GM23338 (cell line): ENCODE results near the gene HTRA2. TPM values are rescaled to one million over a fixed set of nuclear protein-coding genes. Genes with fewer than 3 reads are reported as not detected.

Experiments used
- ATAC-seq: fragments of 200-7000 bp; cut with Tn5 transposase; 3 replicates; pipeline ENCODE4 v1.9.1; 2020
- DNase-seq: peaks from one replicate; pipeline ENCODE4 v3.0.0-alpha.2; 2015; ENCODE audit warnings: low spot score
- H2AFZ ChIP-seq: fragments of 200-600 bp; sonication (generic); 2 replicates; pipeline ENCODE4 v1.8.0; 2016; ENCODE audit warnings: antibody characterized with exemption, mild to moderate bottlenecking, moderate library complexity
- H3F3A ChIP-seq: fragments of 200-600 bp; sonication (generic); replicated peaks from 2 replicates; pipeline ENCODE4 v1.8.0; 2017; ENCODE audit warnings: antibody characterized with exemption, mixed run types, low read depth
- H3K27ac ChIP-seq: fragments of 200-600 bp; sonication (generic); 2 replicates; pipeline ENCODE4 v1.6.1; 2016; ENCODE audit warnings: low read depth
- H3K27me3 ChIP-seq: fragments of 200-600 bp; sonication (generic); 2 replicates; pipeline ENCODE4 v1.8.0; 2016; ENCODE audit warnings: mild to moderate bottlenecking, mixed run types, moderate library complexity; ENCODE audit not compliant: insufficient read depth
- H3K36me3 ChIP-seq: fragments of 200-600 bp; sonication (generic); 2 replicates; pipeline ENCODE4 v1.8.0; 2016; ENCODE audit warnings: mild to moderate bottlenecking; ENCODE audit not compliant: insufficient read depth
- H3K4me1 ChIP-seq: fragments of 200-600 bp; sonication (generic); 2 replicates; pipeline ENCODE4 v1.8.0; 2016; ENCODE audit warnings: mild to moderate bottlenecking, moderate library complexity; ENCODE audit not compliant: insufficient read depth
- H3K4me2 ChIP-seq: fragments of 200-600 bp; sonication (generic); 2 replicates; pipeline ENCODE4 v1.7.1; 2017; ENCODE audit warnings: mixed run types
- H3K4me3 ChIP-seq: fragments of 200-600 bp; sonication (generic); 2 replicates; pipeline ENCODE4 v1.6.1; 2016; ENCODE audit warnings: mixed run types
- H3K79me2 ChIP-seq: fragments of 200-600 bp; sonication (generic); replicated peaks from 2 replicates; pipeline ENCODE4 v1.8.0; 2017; ENCODE audit warnings: mild to moderate bottlenecking; ENCODE audit not compliant: insufficient read depth
- H3K9me2 ChIP-seq: fragments of 200-600 bp; sonication (generic); 2 replicates; pipeline ENCODE4 v1.8.0; 2017; ENCODE audit not compliant: insufficient read depth
- H4K20me1 ChIP-seq: fragments of 200-600 bp; sonication (generic); replicated peaks from 2 replicates; pipeline ENCODE4 v1.8.0; 2017; ENCODE audit warnings: mild to moderate bottlenecking; ENCODE audit not compliant: insufficient read depth
- H3K27ac Mint-ChIP-seq: 2 replicates; pipeline ENCODE4 v1.8.0; 2020; ENCODE audit warnings: inconsistent platforms, mild to moderate bottlenecking, moderate library complexity, mixed read lengths
- H3K27me3 Mint-ChIP-seq: 3 replicates; pipeline ENCODE4 v1.8.0; 2022; ENCODE audit warnings: low read depth, mild to moderate bottlenecking, moderate library complexity, mixed read lengths, inconsistent platforms; ENCODE audit not compliant: insufficient read depth, poor library complexity
- H3K36me3 Mint-ChIP-seq: 3 replicates; pipeline ENCODE4 v1.8.0; 2021; ENCODE audit warnings: low read depth, mild to moderate bottlenecking, inconsistent platforms, moderate library complexity, mixed read lengths
- H3K4me1 Mint-ChIP-seq: 3 replicates; pipeline ENCODE4 v1.8.0; 2020; ENCODE audit warnings: mild to moderate bottlenecking, inconsistent platforms, mixed read lengths
- H3K4me3 Mint-ChIP-seq: 3 replicates; pipeline ENCODE4 v1.8.0; 2021; ENCODE audit warnings: moderate library complexity, mild to moderate bottlenecking, inconsistent platforms, mixed read lengths
- H3K9me3 Mint-ChIP-seq: 3 replicates; pipeline ENCODE4 v1.8.0; 2020; ENCODE audit warnings: moderate library complexity, mild to moderate bottlenecking, inconsistent platforms, mixed read lengths
- NANOG ChIP-seq: IDR thresholded peaks from 2 replicates; pipeline ENCODE4 v1.6.1; 2016; ENCODE audit warnings: antibody characterized with exemption, borderline replicate concordance
- POLR2AphosphoS5 ChIP-seq: IDR thresholded peaks from 2 replicates; pipeline ENCODE4 v1.6.1; 2016; ENCODE audit warnings: antibody characterized with exemption, low read depth
- STAT1 ChIP-seq: IDR thresholded peaks from one replicate; pipeline ENCODE4 v1.6.1; 2016; ENCODE audit warnings: antibody characterized with exemption; ENCODE audit not compliant: unreplicated experiment
- ZNF114 ChIP-seq: fragments of 250-450 bp; sonication (Bioruptor Pico); IDR thresholded peaks from 2 replicates; pipeline ENCODE4 v1.5.0; 2020; ENCODE audit warnings: mild to moderate bottlenecking, moderate library complexity
- polyA plus RNA-seq: library from polyadenylated mRNA; unstranded; fragments of >200 nt; fragmentation: Nextera tagmentation; extraction: Ambion mirVana; gene quantifications from 2 replicates; pipeline ENCODE4 v1.2.1, GENCODE V29; 2016
- total RNA-seq: library from RNA; depleted of rRNA; stranded (reverse); fragments of >200 nt; shearing (Covaris generic); gene quantifications from 2 replicates; pipeline ENCODE4 v1.2.3, GENCODE V29; 2014
- TF ChIP-seq, protein P1 (sequence below), 2 experiments: fragments of 200-600 bp in 1 of 2; sonication (generic) in 1 of 2; conservative IDR thresholded peaks; 2 replicates each; pipeline versions ENCODE4 v1.5.1 to v1.6.1; 2016 to 2017; ENCODE audit warnings: antibody characterized with exemption in 2 of 2, low read depth in 2 of 2, mild to moderate bottlenecking in 2 of 2, moderate library complexity in 1 of 2
- TF ChIP-seq, protein P2 (sequence below): fragments of 250-450 bp; sonication (Bioruptor Pico); IDR thresholded peaks from 2 replicates; pipeline ENCODE4 v1.5.0; 2020; ENCODE audit warnings: mild to moderate bottlenecking, moderate library complexity

HTRA2 gene
- total and polyA plus RNA-seq, 2 experiments from 2014 or later, result 17.8 to 19.7 TPM

DNA sequence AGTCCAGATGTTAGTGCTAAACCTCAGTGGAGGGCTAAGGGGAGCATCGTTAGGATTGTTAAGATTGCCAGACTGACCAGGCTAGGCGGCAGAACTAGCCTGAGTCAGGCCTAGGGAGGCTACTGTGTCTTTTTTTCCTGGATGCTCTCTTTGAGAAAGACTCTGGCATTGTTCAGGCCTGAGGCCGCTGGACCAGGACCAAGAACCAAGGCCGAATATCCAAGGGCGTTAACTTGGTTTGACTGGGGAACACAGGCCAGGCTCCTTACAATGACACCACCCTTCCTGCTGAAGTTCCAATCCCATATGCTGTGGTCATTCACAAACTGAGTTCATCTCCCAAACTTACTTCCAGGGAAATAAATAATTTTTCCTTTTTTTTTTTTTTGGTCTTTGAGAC is 10.6 kb downstream of the HTRA2 start:
- H3K4me1 Mint-ChIP-seq, result no peaks in the 10 kb centered on the region; the same call in none of the 3 replicates
- no peaks in the 10 kb centered on the region for H3K36me3 Mint-ChIP-seq
- peaks cover 6% of the 10 kb centered on the region; the same call in 1 of the 2 replicates for H3K27me3 ChIP-seq
- H4K20me1 ChIP-seq, result no peaks in the 10 kb centered on the region; the same call in 1 of the 2 replicates
- no peaks in the 10 kb centered on the region for H3F3A ChIP-seq
- H3K9me3 Mint-ChIP-seq, result no peaks in the 10 kb centered on the region
- H3K4me2 ChIP-seq, result no peak overlapping the region
- peaks cover 10% of the 10 kb centered on the region for H3K27me3 Mint-ChIP-seq
- no peak overlapping the region for H2AFZ ChIP-seq
- no peak for ATAC-seq
- no peak for DNase-seq
- TF ChIP-seq, protein P1, sequence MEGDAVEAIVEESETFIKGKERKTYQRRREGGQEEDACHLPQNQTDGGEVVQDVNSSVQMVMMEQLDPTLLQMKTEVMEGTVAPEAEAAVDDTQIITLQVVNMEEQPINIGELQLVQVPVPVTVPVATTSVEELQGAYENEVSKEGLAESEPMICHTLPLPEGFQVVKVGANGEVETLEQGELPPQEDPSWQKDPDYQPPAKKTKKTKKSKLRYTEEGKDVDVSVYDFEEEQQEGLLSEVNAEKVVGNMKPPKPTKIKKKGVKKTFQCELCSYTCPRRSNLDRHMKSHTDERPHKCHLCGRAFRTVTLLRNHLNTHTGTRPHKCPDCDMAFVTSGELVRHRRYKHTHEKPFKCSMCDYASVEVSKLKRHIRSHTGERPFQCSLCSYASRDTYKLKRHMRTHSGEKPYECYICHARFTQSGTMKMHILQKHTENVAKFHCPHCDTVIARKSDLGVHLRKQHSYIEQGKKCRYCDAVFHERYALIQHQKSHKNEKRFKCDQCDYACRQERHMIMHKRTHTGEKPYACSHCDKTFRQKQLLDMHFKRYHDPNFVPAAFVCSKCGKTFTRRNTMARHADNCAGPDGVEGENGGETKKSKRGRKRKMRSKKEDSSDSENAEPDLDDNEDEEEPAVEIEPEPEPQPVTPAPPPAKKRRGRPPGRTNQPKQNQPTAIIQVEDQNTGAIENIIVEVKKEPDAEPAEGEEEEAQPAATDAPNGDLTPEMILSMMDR (conservative IDR thresholded peaks at IDR 0.05; ENCODE audit: low read depth in 2 of 2), result no peak
- TF ChIP-seq ZNF114 (CRISPR knock-in tag) (no peak), STAT1 (no peak), NANOG (no peak), POLR2AphosphoS5 (no peak)
- TF ChIP-seq, protein P2, sequence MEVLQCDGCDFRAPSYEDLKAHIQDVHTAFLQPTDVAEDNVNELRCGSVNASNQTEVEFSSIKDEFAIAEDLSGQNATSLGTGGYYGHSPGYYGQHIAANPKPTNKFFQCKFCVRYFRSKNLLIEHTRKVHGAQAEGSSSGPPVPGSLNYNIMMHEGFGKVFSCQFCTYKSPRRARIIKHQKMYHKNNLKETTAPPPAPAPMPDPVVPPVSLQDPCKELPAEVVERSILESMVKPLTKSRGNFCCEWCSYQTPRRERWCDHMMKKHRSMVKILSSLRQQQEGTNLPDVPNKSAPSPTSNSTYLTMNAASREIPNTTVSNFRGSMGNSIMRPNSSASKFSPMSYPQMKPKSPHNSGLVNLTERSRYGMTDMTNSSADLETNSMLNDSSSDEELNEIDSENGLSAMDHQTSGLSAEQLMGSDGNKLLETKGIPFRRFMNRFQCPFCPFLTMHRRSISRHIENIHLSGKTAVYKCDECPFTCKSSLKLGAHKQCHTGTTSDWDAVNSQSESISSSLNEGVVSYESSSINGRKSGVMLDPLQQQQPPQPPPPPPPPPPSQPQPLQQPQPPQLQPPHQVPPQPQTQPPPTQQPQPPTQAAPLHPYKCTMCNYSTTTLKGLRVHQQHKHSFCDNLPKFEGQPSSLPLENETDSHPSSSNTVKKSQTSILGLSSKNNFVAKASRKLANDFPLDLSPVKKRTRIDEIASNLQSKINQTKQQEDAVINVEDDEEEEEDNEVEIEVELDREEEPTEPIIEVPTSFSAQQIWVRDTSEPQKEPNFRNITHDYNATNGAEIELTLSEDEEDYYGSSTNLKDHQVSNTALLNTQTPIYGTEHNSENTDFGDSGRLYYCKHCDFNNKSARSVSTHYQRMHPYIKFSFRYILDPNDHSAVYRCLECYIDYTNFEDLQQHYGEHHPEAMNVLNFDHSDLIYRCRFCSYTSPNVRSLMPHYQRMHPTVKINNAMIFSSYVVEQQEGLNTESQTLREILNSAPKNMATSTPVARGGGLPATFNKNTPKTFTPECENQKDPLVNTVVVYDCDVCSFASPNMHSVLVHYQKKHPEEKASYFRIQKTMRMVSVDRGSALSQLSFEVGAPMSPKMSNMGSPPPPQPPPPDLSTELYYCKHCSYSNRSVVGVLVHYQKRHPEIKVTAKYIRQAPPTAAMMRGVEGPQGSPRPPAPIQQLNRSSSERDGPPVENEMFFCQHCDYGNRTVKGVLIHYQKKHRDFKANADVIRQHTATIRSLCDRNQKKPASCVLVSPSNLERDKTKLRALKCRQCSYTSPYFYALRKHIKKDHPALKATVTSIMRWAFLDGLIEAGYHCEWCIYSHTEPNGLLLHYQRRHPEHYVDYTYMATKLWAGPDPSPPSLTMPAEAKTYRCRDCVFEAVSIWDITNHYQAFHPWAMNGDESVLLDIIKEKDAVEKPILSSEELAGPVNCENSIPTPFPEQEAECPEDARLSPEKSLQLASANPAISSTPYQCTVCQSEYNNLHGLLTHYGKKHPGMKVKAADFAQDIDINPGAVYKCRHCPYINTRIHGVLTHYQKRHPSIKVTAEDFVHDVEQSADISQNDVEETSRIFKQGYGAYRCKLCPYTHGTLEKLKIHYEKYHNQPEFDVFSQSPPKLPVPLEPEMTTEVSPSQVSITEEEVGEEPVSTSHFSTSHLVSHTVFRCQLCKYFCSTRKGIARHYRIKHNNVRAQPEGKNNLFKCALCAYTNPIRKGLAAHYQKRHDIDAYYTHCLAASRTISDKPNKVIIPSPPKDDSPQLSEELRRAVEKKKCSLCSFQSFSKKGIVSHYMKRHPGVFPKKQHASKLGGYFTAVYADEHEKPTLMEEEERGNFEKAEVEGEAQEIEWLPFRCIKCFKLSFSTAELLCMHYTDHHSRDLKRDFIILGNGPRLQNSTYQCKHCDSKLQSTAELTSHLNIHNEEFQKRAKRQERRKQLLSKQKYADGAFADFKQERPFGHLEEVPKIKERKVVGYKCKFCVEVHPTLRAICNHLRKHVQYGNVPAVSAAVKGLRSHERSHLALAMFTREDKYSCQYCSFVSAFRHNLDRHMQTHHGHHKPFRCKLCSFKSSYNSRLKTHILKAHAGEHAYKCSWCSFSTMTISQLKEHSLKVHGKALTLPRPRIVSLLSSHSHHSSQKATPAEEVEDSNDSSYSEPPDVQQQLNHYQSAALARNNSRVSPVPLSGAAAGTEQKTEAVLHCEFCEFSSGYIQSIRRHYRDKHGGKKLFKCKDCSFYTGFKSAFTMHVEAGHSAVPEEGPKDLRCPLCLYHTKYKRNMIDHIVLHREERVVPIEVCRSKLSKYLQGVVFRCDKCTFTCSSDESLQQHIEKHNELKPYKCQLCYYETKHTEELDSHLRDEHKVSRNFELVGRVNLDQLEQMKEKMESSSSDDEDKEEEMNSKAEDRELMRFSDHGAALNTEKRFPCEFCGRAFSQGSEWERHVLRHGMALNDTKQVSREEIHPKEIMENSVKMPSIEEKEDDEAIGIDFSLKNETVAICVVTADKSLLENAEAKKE (CRISPR knock-in tag), result no peak
- H3K9me2 ChIP-seq, result no peaks in the 10 kb centered on the region
- H3K27ac Mint-ChIP-seq, result no peak overlapping the region
- H3K36me3 ChIP-seq, result no peaks in the 10 kb centered on the region
- no peak overlapping the region for H3K4me3 Mint-ChIP-seq
- no peak overlapping the region for H3K27ac ChIP-seq
- H3K4me3 ChIP-seq, result no peak overlapping the region
- H3K4me1 ChIP-seq, result no peaks in the 10 kb centered on the region
- no peaks in the 10 kb centered on the region for H3K79me2 ChIP-seq
